ENCODE measurements around the gene PAOX. TPM values are rescaled to one million over a fixed set of nuclear protein-coding genes. Genes with fewer than 3 reads are reported as not detected.

PAOX gene
- total RNA-seq, 2 donors from 2014 or later = 9.7 to 11.1 TPM

DNA sequence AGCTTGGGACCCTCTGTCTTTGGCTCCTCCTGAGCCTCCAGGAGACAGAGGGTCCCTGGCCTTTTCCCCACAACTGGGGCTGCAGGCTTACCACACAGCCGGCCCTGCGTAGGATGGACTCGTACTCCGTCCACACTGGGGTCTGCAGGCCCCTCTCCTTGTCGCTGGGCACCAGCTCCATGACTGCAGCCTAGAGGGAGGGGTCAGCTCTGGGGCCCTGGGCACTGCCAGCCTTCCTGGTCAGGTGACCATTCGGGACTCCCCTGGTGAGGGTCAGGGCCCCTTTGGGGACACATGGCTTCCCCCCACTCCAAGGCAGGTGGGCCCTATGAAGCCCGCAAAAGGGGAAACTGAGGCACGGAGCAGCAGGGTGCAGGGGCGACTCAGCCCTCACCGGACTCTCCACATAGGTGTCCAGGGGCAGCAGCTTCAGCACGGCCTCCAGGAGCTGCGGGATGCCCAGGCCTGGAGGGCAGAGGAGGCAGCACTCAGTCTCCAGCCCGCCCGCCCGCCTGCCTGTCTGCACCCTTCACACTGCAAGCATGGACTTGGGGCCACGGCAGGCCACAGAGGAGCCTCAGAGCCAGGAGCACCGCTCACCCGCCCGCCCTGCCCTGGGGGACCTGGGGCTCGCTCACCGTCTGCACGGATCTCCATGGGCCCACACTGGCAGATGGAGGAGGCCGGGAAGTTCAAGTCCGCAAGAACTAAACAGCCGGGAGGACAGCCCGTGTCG, 22.3 kb upstream of the PAOX start:
- no peaks in the 10 kb centered on the region for H3K9me3 Mint-ChIP-seq
- Histone ChIP-seq H3K4me1 (ENCODE audit: control insufficient read depth, insufficient read depth, low read length) (peaks cover 13% of the 10 kb centered on the region), H3K9ac (ENCODE audit: extremely low read depth, low read length, poor library complexity, severe bottlenecking) (peak overlapping the region; percentile 73), H3K27me3 (ENCODE audit: control insufficient read depth, insufficient read depth, low read length, poor library complexity, severe bottlenecking) (no peaks in the 10 kb centered on the region), H3K27ac (ENCODE audit: low read depth, low read length) (no peak overlapping the region), H3K9me3 (ENCODE audit: control insufficient read depth, low read length) (no peaks in the 10 kb centered on the region), H3K4me3 (ENCODE audit: low read length) (peak overlapping the region; percentile 83), H3K36me3 (ENCODE audit: control insufficient read depth, insufficient read depth, low read length) (peaks cover 14% of the 10 kb centered on the region)
- peaks cover 4% of the 10 kb centered on the region for H3K27me3 Mint-ChIP-seq (ENCODE audit: insufficient read depth)
- DNase-seq = no peak
- peaks cover 8% of the 10 kb centered on the region for H3K4me1 Mint-ChIP-seq
- H3K4me3 Mint-ChIP-seq = peak overlapping the region; percentile 73
- H3K36me3 Mint-ChIP-seq (ENCODE audit: low read depth) = peaks cover 7% of the 10 kb centered on the region
- no peak overlapping the region for H3K27ac Mint-ChIP-seq
- TF ChIP-seq, protein P1, sequence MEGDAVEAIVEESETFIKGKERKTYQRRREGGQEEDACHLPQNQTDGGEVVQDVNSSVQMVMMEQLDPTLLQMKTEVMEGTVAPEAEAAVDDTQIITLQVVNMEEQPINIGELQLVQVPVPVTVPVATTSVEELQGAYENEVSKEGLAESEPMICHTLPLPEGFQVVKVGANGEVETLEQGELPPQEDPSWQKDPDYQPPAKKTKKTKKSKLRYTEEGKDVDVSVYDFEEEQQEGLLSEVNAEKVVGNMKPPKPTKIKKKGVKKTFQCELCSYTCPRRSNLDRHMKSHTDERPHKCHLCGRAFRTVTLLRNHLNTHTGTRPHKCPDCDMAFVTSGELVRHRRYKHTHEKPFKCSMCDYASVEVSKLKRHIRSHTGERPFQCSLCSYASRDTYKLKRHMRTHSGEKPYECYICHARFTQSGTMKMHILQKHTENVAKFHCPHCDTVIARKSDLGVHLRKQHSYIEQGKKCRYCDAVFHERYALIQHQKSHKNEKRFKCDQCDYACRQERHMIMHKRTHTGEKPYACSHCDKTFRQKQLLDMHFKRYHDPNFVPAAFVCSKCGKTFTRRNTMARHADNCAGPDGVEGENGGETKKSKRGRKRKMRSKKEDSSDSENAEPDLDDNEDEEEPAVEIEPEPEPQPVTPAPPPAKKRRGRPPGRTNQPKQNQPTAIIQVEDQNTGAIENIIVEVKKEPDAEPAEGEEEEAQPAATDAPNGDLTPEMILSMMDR (conservative IDR thresholded peaks at IDR 0.05) = no peak
- 37 to 44% methylated on average over 13 to 27 of the region's 27 CpGs for WGBS, 2 experiments (ENCODE audit: insufficient coverage in 1 of 2, insufficient read length in 1 of 2)

DNA sequence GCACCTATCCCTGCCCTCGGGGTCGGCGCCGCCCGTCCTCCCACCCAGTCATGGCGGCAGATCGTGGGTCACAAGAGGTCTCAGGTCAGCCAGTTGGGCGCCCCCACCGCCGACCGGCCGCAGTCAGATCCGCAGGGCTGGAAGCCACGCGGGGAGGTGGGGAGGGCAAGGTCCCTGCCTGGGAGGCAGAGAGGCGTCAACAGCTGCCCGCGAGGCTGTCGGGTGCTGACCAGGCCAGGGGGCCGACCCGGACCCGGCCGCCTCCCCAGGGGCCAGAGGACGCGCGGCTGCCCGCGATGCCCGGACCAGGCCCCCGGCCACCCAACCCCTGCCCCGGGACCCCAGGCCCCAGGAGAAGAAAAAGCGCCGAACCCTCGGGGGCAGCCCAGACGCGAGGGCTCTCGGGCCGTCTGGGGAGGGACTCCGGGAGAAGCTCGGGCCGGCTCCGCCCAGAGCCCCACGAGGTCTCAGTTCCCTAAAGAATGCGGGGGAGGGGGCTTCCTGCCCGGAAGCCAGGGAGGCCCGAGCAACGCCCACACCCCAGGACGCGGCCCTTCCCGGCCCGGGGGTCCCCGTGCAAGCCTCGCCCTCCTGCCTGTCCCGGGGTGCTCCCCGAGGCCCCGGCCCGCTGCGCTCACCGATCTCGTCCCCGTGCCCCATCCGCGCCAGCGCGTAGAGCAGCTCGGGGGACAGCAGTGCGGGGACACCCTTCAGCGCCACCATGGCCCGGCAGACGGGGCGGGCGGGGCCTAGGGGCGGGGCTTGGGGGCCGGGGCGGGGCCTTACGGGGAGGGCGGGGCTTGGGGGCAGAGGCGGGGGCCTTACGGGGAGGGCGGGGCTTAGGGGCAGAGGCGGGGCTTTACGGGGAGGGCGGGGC, 21.5 kb upstream of the PAOX start, which contains the start of gene FUOM:
FUOM (minus strand) TSS at position 735 of the 877 bp plus-strand sequence; CDS start at position 723, 12 bp downstream.
- peak within 1 kb of the TSS; percentile 73 for H3K4me3 Mint-ChIP-seq
- Histone ChIP-seq H3K4me1 (ENCODE audit: control insufficient read depth, insufficient read depth, low read length) (peaks cover 13% of the 10 kb centered on the region), H3K36me3 (ENCODE audit: control insufficient read depth, insufficient read depth, low read length) (peaks cover 22% of the 10 kb centered on the region), H3K9ac (ENCODE audit: extremely low read depth, low read length, poor library complexity, severe bottlenecking) (peak within 1 kb of the TSS; percentile 73), H3K27me3 (ENCODE audit: control insufficient read depth, insufficient read depth, low read length, poor library complexity, severe bottlenecking) (no peaks in the 10 kb centered on the region), H3K4me3 (ENCODE audit: low read length) (peak within 1 kb of the TSS; percentile 83), H3K9me3 (ENCODE audit: control insufficient read depth, low read length) (no peaks in the 10 kb centered on the region), H3K27ac (ENCODE audit: low read depth, low read length) (no peak within 1 kb of the TSS)
- TF ChIP-seq, protein P1 (conservative IDR thresholded peaks at IDR 0.05) = no peak
- peaks cover 8% of the 10 kb centered on the region for H3K4me1 Mint-ChIP-seq
- WGBS, 2 experiments (ENCODE audit: insufficient coverage in 1 of 2, insufficient read length in 1 of 2) = 0 to 2% methylated on average over 28 to 78 of the region's 83 CpGs
- H3K36me3 Mint-ChIP-seq (ENCODE audit: low read depth) = peaks cover 15% of the 10 kb centered on the region
- no peak within 1 kb of the TSS for H3K27ac Mint-ChIP-seq
- peaks cover 4% of the 10 kb centered on the region for H3K27me3 Mint-ChIP-seq (ENCODE audit: insufficient read depth)
- no peaks in the 10 kb centered on the region for H3K9me3 Mint-ChIP-seq
- peak; percentile 95 for DNase-seq

DNA sequence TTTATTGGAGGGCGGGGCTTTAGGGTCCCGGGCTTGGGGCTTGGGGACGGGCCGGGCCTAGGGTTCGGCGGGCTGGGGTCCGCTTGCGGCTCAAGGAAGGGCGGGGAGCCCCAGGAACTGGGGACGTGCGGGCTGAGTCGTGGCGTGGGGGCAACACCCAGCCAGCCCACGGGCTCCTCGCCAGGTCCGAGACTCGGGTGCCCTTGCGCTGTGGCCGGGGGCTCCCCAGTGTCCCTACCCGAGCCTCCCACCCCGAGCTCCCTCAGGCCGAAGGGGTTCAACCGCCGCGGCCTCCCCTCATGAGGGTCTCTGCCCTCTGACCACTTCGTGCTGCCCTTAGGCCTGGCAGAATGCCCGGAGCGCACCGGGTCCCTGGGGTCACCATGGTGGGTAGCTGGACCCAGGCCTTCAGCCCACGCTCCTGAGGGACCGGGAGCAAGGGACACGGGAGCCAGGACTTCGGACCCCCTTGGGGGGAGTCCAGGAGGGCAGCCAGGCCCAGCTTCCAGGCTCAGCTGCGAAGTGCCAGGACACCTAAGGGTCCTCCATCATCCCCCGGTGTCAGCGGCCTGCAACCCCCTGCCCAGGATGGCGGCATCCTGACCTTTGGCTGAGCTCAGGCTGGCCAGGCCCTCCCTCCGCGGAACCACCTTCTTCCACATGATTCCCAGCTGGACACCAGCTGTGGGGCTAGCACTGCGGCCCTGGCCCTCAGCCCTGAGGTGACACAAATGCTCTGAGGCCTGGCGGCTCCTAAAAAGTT, 20.7 kb upstream of the PAOX start:
- peaks cover 8% of the 10 kb centered on the region for H3K4me1 Mint-ChIP-seq
- peak overlapping the region; percentile 73 for H3K4me3 Mint-ChIP-seq
- Histone ChIP-seq H3K9me3 (ENCODE audit: control insufficient read depth, low read length) (no peaks in the 10 kb centered on the region), H3K9ac (ENCODE audit: extremely low read depth, low read length, poor library complexity, severe bottlenecking) (no peak overlapping the region), H3K36me3 (ENCODE audit: control insufficient read depth, insufficient read depth, low read length) (peaks cover 30% of the 10 kb centered on the region), H3K4me1 (ENCODE audit: control insufficient read depth, insufficient read depth, low read length) (peaks cover 13% of the 10 kb centered on the region), H3K27ac (ENCODE audit: low read depth, low read length) (no peak overlapping the region), H3K4me3 (ENCODE audit: low read length) (no peak overlapping the region), H3K27me3 (ENCODE audit: control insufficient read depth, insufficient read depth, low read length, poor library complexity, severe bottlenecking) (no peaks in the 10 kb centered on the region)
- 79 to 81% methylated on average over 21 to 41 of the region's 41 CpGs for WGBS, 2 experiments (ENCODE audit: insufficient coverage in 1 of 2, insufficient read length in 1 of 2)
- peaks cover 4% of the 10 kb centered on the region for H3K27me3 Mint-ChIP-seq (ENCODE audit: insufficient read depth)
- TF ChIP-seq, protein P1 (conservative IDR thresholded peaks at IDR 0.05) = no peak
- H3K27ac Mint-ChIP-seq = no peak overlapping the region
- H3K36me3 Mint-ChIP-seq (ENCODE audit: low read depth) = peaks cover 23% of the 10 kb centered on the region
- H3K9me3 Mint-ChIP-seq = no peaks in the 10 kb centered on the region
- no peak for DNase-seq

Data from endodermal cell (in vitro differentiated cells).